ENCODE data around the gene DOCK1.

Gene DOCK1

GRCh38 chr10:127337801-127338200 is 432.6 kb downstream of the DOCK1 start:
- DNase-seq, result no peak
- Mint-ChIP-seq H3K27ac (no peak overlapping the region), H3K27me3 (no peaks in the 10 kb centered on the region), H3K4me1 (no peaks in the 10 kb centered on the region), H3K36me3 (ENCODE audit: low read depth) (no peaks in the 10 kb centered on the region), H3K9me3 (no peaks in the 10 kb centered on the region), H3K4me3 (no peak overlapping the region)
- ATAC-seq, result no peak

- no peak for DNase-seq
Observed at GRCh38 chr10:127338399-127339110, 433.3 kb downstream of the DOCK1 start.

GRCh38 chr10:127343821-127344220 is 438.6 kb downstream of the DOCK1 start:
- Mint-ChIP-seq H3K27ac (no peak overlapping the region), H3K4me1 (no peaks in the 10 kb centered on the region), H3K27me3 (no peaks in the 10 kb centered on the region), H3K4me3 (no peak overlapping the region), H3K36me3 (ENCODE audit: low read depth) (no peaks in the 10 kb centered on the region), H3K9me3 (no peaks in the 10 kb centered on the region)
- DNase-seq (no peak), ATAC-seq (no peak)

More at GRCh38 chr10:127338399-127339110, 433.3 kb downstream of the DOCK1 start:
- Mint-ChIP-seq H3K36me3 (ENCODE audit: low read depth) (no peaks in the 10 kb centered on the region), H3K27ac (no peak overlapping the region), H3K4me3 (no peak overlapping the region), H3K27me3 (no peaks in the 10 kb centered on the region), H3K4me1 (no peaks in the 10 kb centered on the region), H3K9me3 (no peaks in the 10 kb centered on the region)
- no peak for ATAC-seq

DNA sequence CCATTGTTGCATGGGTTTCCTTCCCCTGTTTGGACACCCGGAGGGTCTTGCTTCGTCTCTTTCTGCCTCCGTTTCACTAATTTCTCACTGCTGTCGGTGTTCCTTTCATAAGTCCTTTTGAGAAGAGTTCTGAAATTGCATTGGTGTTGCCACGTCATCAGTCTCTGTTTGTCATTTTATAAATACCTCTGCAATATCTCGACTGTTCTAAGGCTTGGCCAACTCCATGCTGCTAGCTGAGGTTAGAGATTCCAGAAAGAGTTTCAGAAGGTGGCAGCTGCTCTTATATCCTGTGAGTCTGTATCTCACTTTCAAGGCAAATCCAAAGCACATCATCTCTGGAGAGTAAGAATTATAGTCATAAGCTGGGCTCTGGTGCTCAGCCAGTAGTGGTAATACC is 439.1 kb downstream of the DOCK1 start:
- no peaks in the 10 kb centered on the region for H3K27me3 Mint-ChIP-seq
- no peaks in the 10 kb centered on the region for H3K4me1 Mint-ChIP-seq
- no peak overlapping the region for H3K27ac Mint-ChIP-seq
- H3K9me3 Mint-ChIP-seq, result no peaks in the 10 kb centered on the region
- ATAC-seq (no peak), DNase-seq (no peak)
- no peaks in the 10 kb centered on the region for H3K36me3 Mint-ChIP-seq (ENCODE audit: low read depth)
- no peak overlapping the region for H3K4me3 Mint-ChIP-seq

DNA sequence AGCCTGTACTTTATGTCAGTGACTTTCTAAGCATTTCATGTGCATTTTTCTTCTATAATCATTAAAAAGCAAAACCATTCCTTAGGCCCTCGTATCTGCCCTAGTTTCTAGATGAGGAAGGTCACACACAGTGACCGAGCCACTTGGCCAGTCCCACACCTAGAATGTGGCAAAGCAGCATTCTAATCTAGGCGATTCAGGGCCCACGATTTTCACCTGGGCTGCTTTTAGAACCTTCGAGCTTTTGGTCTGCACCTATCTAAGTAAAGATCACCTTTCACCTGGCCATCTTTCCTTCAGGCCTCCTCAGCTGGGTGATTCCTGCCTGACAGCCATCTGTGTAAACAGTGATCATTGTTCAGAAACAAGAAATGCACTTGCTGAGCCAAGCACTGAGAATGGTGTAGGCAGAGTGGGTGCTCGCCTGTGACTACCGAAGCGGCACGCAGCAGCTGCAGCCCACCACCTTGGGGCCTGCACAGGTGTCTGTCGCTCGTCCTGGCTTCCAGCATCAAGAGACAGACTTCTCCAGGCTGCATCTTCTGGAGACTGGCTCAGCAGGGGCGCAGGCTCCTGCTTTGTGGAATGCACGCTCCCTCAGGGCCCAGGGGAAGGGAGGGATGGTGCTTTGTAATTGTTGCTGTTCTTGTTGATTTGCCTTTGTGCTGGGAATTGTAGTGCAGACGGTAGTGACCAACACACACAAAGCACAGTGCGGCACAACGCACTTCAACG is 440.2 kb downstream of the DOCK1 start:
- H3K27me3 Mint-ChIP-seq, result no peaks in the 10 kb centered on the region
- DNase-seq, result no peak
- no peak for ATAC-seq
- H3K4me1 Mint-ChIP-seq, result no peaks in the 10 kb centered on the region
- no peaks in the 10 kb centered on the region for H3K9me3 Mint-ChIP-seq
- no peak overlapping the region for H3K4me3 Mint-ChIP-seq
- no peaks in the 10 kb centered on the region for H3K36me3 Mint-ChIP-seq (ENCODE audit: low read depth)
- H3K27ac Mint-ChIP-seq, result no peak overlapping the region

GRCh38 chr10:127346604-127347003 is 441.4 kb downstream of the DOCK1 start:
- Mint-ChIP-seq H3K4me3 (no peak overlapping the region), H3K4me1 (no peaks in the 10 kb centered on the region), H3K9me3 (no peaks in the 10 kb centered on the region), H3K27me3 (no peaks in the 10 kb centered on the region), H3K36me3 (ENCODE audit: low read depth) (no peaks in the 10 kb centered on the region), H3K27ac (no peak overlapping the region)
- DNase-seq (peak; percentile 1), ATAC-seq (peak; percentile 43)

- Mint-ChIP-seq H3K36me3 (ENCODE audit: low read depth) (no peaks in the 10 kb centered on the region), H3K27me3 (no peaks in the 10 kb centered on the region), H3K9me3 (no peaks in the 10 kb centered on the region), H3K4me1 (no peaks in the 10 kb centered on the region), H3K27ac (no peak overlapping the region), H3K4me3 (no peak overlapping the region)
- ATAC-seq, result no peak
- no peak for DNase-seq
Observed at GRCh38 chr10:127347202-127347959, 442.2 kb downstream of the DOCK1 start.

- Mint-ChIP-seq H3K27ac (no peak overlapping the region), H3K4me1 (no peaks in the 10 kb centered on the region), H3K4me3 (no peak overlapping the region), H3K27me3 (no peaks in the 10 kb centered on the region), H3K36me3 (ENCODE audit: low read depth) (no peaks in the 10 kb centered on the region), H3K9me3 (no peaks in the 10 kb centered on the region)
- no peak for ATAC-seq
- no peak for DNase-seq
Observed at GRCh38 chr10:127349737-127350136, 444.5 kb downstream of the DOCK1 start.

DNA sequence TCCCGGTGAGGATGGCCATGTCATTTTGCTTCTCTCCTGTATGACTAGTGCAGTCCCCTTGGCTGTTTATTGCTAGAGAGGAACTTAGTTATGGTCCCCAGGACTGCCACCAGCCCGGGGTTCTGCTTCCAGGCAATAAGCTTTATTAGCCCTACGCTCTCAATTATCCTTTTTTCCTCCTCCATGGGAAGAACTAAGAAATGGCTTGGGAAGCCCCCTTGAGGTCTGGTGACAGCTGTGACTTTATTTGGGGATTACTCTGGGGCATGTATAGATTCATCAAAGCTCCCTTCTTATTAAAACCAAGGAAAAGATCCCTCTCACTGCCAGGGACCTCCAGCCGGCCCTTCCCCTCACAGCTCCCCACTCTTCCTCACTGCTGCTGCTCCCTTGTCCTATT is 446.3 kb downstream of the DOCK1 start:
- Mint-ChIP-seq H3K27me3 (no peaks in the 10 kb centered on the region), H3K9me3 (no peaks in the 10 kb centered on the region), H3K4me3 (no peak overlapping the region), H3K27ac (no peak overlapping the region), H3K4me1 (no peaks in the 10 kb centered on the region), H3K36me3 (ENCODE audit: low read depth) (no peaks in the 10 kb centered on the region)
- DNase-seq (no peak), ATAC-seq (no peak)

DNA sequence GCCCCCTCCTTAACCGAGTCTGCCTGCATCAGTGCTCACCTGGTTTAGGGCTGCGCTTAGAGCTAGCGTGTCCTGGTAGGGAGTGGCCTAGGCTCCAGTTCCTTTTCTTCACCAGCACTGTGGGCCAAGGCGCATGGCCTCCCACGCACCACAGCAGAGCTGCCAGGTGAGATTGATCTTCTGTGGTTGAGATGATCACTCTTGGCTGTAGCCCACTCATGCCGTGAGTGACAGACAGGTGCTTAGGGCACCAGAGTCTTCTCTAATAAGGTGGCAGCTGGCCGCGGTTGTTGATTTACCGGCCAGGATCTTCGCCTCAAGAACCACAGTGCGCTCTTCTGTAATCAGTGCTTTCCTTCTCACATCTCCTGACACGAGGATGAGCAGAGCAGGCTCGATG is 448.3 kb downstream of the DOCK1 start:
- no peak overlapping the region for H3K4me3 Mint-ChIP-seq
- ATAC-seq (no peak), DNase-seq (no peak)
- no peaks in the 10 kb centered on the region for H3K9me3 Mint-ChIP-seq
- no peaks in the 10 kb centered on the region for H3K4me1 Mint-ChIP-seq
- no peaks in the 10 kb centered on the region for H3K36me3 Mint-ChIP-seq (ENCODE audit: low read depth)
- no peaks in the 10 kb centered on the region for H3K27me3 Mint-ChIP-seq
- no peak overlapping the region for H3K27ac Mint-ChIP-seq

- Mint-ChIP-seq H3K27ac (no peak overlapping the region), H3K4me1 (no peaks in the 10 kb centered on the region), H3K27me3 (no peaks in the 10 kb centered on the region), H3K9me3 (no peaks in the 10 kb centered on the region), H3K36me3 (ENCODE audit: low read depth) (no peaks in the 10 kb centered on the region), H3K4me3 (no peak overlapping the region)
- no peak for DNase-seq
- no peak for ATAC-seq
Observed at GRCh38 chr10:127354255-127354654, 449.0 kb downstream of the DOCK1 start.

DNA sequence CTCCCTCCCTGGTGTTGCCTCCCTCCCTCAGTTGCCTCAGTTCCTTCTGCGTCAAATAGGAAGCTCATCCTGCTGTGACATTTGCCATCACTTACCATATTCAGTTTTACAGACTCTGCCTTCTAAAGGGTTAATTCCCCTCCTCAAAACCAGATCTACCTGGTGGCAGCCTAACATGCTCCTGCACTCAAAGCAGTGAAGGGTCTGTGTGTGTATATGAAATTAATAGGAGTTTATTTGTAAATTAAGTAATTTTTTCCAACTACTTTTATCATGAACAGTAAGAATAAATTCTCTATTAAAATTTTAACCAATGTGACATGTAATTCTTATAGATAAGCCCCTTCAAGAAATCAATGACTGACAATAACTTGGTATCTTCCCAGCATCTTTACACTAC is 449.8 kb downstream of the DOCK1 start:
- no peaks in the 10 kb centered on the region for H3K9me3 Mint-ChIP-seq
- no peaks in the 10 kb centered on the region for H3K36me3 Mint-ChIP-seq (ENCODE audit: low read depth)
- H3K4me3 Mint-ChIP-seq, result no peak overlapping the region
- H3K4me1 Mint-ChIP-seq, result no peaks in the 10 kb centered on the region
- H3K27me3 Mint-ChIP-seq, result no peaks in the 10 kb centered on the region
- no peak for DNase-seq
- ATAC-seq, result no peak
- H3K27ac Mint-ChIP-seq, result no peak overlapping the region

DNA sequence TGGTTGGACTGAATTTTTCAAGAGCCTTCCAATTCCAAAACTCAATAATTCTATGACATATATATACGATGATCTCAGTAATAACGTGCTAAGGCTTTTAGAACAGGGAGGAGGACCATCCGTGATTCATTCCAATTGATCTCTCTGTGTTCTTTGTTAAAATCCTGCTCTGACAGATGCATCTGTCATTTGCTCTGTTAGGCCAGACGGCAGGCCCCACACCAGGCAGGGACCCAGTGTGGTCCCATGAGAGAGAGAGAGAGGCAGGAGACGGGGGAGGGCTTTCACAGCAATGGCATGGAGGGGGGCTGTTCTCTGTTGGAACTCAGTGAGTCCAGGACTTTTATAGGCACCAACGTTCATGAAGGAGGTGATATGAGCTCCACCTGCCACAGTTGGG is 451.1 kb downstream of the DOCK1 start:
- Mint-ChIP-seq H3K36me3 (ENCODE audit: low read depth) (no peaks in the 10 kb centered on the region), H3K27me3 (no peaks in the 10 kb centered on the region), H3K9me3 (no peaks in the 10 kb centered on the region), H3K4me1 (no peaks in the 10 kb centered on the region), H3K4me3 (no peak overlapping the region), H3K27ac (no peak overlapping the region)
- no peak for DNase-seq
- no peak for ATAC-seq

DNA sequence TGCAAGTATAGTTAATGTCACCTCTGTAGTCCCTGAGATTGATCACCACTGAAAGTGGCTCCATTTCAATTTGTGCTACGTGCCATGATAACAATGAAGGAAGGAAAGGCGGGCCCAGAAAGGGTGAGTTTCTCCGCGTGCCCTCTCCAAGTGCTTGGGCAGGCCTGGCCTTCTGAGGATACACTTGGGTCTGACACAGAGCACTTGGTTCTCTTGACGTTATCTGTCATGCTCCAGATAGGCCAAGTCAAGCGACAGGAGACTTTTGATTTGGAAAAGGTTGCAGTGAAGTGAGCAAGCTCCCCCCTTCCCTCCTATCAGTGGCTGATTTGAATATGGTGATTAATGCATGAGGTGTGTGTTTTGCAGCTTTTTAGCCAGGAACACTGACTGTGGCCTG is 452.0 kb downstream of the DOCK1 start:
- Mint-ChIP-seq H3K27ac (no peak overlapping the region), H3K4me1 (no peaks in the 10 kb centered on the region), H3K4me3 (no peak overlapping the region), H3K9me3 (no peaks in the 10 kb centered on the region), H3K27me3 (no peaks in the 10 kb centered on the region), H3K36me3 (ENCODE audit: low read depth) (no peaks in the 10 kb centered on the region)
- ATAC-seq (no peak), DNase-seq (no peak)

DNA sequence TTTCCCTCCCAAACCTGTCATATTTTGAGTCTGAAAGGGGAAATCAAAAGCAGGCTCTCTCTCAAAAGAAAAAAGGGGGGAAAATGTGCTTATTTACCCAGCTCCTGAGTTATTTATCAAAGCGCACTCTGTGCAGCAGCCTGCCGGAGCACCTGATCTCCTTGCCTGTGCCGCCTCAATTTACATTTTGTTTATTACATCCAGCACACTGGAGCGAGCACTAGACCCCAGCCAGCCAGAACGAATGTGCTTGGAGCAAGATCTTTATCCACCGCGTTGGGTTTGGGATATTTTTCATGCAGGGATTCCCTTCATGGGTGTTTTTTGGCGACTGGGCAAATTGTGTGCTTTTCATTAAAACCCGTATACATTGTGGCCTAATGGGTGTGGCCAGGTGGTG is 453.1 kb downstream of the DOCK1 start:
- no peak for DNase-seq
- no peak overlapping the region for H3K27ac Mint-ChIP-seq
- no peak overlapping the region for H3K4me3 Mint-ChIP-seq
- ATAC-seq, result no peak
- no peaks in the 10 kb centered on the region for H3K27me3 Mint-ChIP-seq
- no peaks in the 10 kb centered on the region for H3K4me1 Mint-ChIP-seq
- H3K9me3 Mint-ChIP-seq, result no peaks in the 10 kb centered on the region
- H3K36me3 Mint-ChIP-seq (ENCODE audit: low read depth), result no peaks in the 10 kb centered on the region

Measured in activated naive CD8-positive, alpha-beta T cell treated with anti-CD3 and anti-CD28 coated beads, Interleukin-2, amount 50 U/mL, for 24 hours (primary cell).